Left kidney (tissue), 1 donor: ENCODE results near the gene PPM1E. TPM values are rescaled to one million over a fixed set of nuclear protein-coding genes. Genes with fewer than 3 reads are reported as not detected.

Experiments used
- polyA plus RNA-seq: library from polyadenylated mRNA; unstranded; fragments of 120-200 nt; gene quantifications from one replicate; pipeline ENCODE4 v1.2.1, GENCODE V29; 2013; ENCODE audit not compliant: insufficient read length

The PPM1E gene
- polyA plus RNA-seq, 1 donor = 5.2 TPM

Other genes with a start within 250 kb of the PPM1E start
- 75.6 TPM for gene MTMR4, start 241.2 kb upstream of the PPM1E start, polyA plus RNA-seq
- 1.6 TPM for gene TEX14, start 63.8 kb upstream of the PPM1E start, polyA plus RNA-seq
- 47.3 TPM for gene RAD51C, start 63.3 kb upstream of the PPM1E start, polyA plus RNA-seq